GM19025 (cell line): ENCODE data around the gene ICAM3.

Experiments
- ATAC-seq: cut with Tn5 transposase; IDR thresholded peaks from one replicate; pipeline ENCODE4 v1.9.1; 2021; ENCODE audit warnings: mild to moderate bottlenecking, low read depth, moderate library complexity; ENCODE audit not compliant: unreplicated experiment

ICAM3 gene

DNA sequence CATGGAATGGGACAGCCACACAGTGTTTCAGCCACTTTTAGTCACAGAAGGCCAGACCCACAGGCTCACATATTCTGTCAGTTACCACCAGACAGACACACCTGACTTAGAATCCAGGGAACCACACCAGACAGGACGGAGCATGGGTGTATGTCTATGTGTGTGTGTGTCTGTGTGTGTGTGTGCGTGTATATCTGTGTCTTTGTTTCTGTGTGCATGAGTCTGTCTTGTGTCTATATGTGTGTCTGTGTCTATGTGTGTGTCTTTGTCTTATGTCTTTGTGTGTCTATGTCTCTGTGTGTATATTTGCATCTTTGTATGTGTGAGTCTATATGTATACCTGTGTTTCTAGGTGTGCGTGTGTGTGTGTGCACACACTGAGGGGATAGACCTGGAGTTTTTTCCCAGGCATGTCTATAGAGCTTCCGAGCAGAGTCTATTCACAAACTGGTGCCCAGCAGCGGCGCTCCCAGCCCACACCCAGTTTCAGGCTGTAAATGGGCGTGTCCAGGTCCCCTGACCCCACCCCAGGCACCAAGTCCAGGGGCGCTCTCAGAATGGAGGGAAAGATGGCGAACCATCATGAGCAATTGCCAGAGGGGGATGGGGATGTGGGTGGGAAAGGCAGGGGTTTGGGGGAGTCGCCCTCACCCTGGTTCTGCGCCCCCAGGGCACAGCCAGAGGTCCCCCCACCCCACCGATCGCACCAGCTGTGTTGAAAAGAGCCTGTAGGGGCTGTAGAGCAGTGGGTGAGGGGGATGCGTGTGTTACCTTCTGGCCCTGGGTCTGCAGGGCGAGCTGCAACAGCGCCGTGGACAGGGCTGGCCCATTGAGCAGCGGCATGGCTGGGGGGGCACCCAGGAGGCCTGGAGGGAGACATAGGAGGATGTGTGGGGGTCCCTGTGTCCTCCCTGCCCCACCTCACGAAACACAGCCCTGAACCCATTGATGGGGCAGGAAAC lies 17.3 kb downstream of the ICAM3 start:
- ATAC-seq, result no peak

DNA sequence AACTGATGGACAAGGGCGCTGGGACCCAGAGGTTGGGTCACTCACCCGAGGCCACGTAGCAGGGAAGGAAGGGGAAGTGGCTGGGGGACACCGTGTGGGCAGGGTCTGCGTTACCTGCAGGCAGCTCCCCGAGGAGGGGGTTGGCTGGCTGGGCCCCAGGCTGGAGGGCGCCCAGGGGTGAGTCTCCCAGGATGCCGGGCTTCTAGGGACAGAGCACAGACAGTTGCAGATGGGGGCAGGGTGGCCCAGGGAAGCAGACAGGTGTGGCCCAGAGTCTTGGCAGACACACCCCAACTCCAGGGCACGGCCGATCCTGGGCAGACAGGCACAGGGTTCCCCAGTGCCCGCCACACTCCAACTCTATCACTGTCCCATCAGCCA lies 18.0 kb downstream of the ICAM3 start:
- no peak for ATAC-seq

DNA sequence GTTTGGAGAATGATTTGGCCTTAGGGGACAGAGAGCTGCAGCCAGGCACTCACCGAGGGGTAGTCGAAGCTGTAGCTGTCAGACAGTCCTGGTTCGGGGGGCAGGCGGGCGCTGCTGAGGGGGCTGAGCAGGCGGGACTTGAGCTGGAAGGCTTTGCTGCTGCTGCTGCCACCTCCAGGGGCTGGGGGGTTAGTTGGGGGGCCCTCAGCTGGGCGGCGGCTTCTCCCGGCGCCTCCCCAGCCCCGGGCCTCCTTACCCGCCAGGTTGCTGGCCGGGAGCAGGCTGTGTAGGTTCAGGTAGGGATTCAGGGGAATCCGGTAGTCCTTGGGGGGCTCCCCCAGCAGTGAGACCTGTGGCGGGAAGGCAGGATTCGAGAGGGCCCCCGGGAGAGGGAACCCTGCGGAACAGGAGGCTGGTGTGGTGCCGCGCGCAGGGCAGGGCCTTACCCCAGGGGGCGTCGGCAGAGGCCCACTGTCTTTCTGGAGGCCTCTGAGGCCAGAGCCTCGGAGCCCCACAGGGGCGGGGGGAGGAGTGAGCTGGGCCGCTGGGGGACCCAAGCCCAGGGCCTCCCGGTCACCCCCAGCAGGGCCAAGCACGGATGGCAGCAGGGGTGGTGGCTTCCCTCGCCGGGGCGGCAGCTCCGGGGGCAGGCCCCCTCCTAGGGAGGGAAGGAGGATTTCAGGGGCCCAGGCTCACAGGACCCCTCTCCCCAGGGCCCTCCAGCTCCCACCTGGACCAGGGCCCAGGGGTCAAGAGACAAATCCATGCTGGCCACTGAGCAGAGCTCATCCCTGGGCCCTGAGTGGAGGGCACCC lies 18.6 kb downstream of the ICAM3 start:
- ATAC-seq, result no peak

DNA sequence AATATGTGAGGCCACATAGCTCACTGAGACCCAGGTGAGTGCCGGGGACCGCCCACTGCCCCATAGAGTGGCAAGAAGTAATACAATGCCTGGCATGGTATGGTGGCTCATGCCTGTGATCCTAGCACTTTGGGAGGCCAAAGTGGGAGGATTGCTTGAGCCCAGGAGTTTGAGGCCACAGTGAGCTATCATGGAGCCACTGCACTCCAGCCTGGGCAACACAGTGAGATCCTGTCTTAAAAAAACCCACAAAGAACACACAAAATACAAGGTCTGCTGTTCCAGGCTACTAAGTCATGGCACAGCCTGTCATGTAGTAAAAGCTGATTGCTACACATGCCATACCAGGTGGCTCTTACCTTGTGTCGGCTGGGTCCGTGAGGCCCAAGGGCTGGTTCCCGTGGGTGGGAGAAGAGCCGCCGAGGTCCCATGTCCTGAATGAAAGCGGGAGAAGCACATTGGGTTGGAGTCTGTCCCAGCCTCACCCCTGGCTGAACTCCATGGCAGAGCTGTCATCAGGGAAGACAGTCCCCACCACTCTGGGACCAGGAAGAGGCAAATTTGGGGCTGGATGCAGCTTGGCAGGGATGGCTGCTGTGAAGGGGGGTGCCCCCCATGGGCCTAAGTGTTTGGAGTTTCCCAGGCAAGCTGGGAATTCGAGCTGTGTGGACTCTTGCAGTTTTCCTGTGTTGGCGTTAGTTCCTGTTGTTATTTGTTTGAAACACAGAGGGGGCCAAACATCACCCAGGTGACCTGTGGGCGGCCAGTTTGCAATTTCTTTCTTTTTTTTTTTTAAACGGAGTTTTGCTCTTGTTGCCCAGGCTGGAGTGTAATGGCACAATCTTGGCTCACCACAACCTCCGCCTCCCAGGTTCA lies 20.4 kb downstream of the ICAM3 start:
- no peak for ATAC-seq

DNA sequence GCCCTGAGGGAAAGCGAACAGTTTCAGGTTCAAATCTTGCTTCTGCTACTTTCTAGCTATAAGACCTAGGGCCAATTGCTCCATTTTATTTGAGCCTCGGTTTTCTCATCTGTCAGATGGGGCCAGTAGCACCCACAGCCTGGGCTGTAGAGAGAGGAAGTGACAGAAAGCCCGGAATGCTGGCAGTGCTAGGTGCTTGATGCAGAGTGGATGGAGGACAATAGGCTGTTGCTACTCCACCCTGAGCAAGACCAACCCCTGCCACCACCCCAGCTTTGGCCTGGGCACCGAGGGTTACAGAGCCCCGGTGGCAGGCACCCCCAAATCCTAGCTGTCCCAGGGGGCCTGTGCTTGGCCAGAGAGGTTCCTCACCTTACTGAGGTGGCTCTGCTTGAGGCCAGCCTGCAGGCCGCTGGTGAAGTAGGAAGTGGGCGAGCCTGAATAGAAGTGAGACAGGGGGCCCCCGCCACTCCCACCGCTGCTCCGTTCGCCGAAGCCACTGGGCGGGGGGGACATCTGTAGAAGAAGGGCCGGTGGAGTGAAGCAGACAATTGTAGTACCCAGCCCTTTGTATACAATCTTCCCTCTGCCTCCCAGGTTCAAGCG lies 21.5 kb downstream of the ICAM3 start:
- ATAC-seq, result no peak

DNA sequence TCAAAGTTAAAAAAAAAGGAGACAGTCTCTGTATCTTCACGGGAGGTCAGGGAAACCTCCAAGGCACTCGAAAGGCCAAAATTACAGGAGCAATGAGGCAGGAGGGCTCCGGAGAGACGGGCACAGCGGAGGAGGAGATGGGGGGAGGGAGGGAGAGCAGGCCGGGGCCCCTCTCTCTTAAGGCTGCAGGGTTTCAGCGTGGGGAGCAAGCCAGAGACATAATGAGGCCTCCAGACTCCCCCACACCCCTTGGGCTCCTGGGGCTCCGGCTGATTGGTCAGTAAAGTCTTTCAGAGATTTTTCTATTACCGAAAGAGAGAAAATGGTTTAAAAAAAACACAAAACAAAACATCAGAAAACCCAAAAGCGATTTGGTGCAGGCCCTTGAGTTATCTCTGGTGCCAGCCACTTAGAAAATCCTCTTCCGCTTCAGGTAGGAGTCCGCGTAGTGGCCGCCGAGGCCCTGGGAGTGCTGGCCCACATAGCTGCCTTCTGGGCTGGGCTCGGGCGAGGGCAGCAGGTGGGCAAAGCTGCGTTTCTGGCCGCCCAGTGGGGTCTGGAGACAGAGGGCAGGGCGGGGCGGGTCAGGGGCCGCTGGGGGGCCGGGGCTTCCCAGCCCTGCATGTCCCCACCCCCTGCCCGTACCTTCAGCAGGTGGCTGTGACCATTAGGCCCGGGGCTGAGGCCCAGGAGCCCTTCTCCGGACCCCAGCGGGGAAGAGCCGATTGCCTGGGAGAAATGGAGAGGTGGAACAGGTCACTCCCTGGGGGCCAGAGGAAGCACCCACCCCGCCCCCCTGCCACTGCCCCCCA lies 22.2 kb downstream of the ICAM3 start:
- ATAC-seq, result no peak

DNA sequence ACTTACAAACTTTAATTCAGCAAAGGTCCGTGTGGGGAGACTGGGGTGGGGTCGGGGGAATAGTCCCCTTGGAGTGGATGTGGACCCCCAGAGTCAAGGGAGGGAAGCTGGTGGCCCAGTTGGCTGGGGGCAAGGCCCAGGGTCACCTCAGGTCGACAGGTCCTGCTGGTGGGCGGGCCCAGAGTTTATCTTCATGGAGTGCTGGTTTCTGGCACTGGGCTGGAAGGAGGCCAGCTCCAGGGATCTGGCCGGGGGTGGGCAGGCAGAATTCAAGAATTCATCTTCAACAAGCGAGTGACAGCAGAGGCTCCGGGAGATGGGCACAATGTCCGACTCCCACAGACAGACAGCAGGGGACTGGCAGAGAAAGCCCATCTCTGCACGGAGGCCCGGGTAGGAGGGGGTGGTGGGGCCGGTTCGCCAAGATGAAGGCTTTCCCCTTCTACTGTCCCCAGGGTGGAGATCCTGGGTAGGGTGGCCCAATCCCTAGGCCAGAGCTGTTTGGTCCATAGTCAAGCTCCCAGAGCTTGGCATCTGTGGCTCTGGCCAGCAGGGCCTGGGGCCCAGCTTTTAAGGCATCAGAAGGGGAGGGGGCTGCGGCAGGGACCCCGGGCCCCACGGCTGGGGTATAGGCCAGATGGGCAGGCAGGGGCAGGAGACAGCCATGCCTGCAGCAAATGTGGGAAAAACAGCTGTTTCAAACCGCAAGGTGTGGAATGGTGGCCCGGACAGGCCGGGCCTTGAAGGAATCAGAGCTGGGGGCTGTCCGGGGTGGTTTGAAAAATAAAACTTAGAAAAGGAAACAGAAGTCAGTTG lies 23.0 kb downstream of the ICAM3 start:
- no peak for ATAC-seq

DNA sequence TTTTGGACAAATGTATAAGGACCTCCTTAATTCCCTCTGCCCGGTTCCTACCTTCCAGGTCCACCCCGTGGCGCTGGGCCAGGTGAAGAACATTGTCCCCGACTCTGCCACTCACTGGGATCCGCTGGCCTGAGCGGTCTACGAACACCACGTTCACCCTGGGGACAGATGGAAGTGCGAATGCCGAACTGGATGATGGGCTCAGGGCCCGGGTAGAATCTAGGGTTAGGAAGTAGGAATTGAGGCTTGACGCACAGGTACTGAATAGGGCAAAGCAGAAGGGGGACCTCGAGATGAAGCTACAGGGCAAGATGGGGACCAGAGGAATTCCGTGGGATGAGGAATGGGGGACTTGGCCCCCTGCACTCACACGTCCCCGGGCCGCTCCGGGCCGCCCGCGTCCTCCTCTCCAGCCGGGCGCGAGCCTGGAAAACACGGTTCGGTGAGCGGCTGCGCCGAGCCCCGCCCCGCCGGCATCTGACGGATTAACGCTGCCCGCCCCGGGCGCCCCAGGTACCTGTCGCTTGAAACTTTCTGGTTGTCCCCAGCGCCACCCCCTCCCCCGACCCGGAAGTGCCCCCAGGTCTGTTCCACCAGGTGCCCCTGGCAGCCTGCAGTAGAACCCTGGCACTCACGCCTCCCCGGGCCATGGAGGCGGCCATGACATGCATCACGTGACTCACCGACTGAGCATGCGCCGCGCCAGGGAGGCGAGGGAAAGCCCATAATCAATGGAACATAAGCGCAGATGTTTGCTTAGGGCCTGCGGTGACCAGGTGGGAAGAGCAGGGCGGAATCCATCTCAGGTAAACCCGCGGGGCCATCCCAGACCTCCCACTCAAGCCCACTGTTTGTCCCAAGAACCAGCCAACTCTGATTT lies 23.8 kb downstream of the ICAM3 start, which contains the start of gene FDX2:
Gene FDX2, minus strand, starts transcription at position 681 of the 880 bp plus-strand sequence. Its CDS starts 19 bp downstream, at position 662.
- ATAC-seq, result peak; percentile 59

DNA sequence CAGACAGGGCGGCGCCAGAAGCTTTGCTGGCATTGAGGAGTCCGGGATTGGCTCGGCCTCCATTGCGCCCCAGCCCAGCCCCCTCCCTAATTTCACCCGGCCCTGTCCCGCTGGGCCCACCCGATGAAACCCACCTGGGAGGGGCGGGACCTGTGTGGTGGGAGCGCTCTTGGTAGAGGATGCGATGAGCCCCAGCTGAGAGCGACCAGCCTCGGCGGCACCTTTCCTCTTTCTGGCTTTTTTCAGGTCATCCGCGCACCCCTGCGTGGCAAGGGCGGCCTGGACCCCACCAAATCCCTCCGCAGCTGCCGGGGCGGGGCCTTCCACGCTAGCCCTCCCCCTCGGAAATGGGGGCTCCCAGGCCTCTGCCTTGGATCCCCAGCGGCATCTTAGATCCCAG lies 30.0 kb downstream of the ICAM3 start, which contains the start of gene ZGLP1:
Gene ZGLP1, minus strand, starts transcription at position 393 of the 400 bp plus-strand sequence.
- ATAC-seq, result no peak

DNA sequence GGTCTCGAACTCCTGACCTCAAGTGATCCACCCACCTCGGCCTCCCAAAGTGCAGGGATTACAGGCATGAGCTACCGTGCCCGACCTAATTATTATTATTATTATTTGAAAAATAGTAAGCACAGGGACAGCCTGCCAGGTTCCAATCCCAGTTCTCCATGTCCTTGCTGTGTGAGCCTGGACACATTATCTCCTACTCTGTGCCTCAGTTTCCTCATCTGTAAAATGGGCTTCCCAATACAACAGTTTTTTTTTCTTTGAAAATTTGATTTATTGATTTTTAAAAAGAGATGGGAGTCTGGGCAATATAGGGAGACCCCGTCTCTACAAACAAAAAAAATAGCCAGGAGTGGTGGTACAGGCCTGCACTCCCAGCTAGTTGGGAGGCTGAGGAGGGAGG lies 33.1 kb downstream of the ICAM3 start:
- no peak for ATAC-seq

DNA sequence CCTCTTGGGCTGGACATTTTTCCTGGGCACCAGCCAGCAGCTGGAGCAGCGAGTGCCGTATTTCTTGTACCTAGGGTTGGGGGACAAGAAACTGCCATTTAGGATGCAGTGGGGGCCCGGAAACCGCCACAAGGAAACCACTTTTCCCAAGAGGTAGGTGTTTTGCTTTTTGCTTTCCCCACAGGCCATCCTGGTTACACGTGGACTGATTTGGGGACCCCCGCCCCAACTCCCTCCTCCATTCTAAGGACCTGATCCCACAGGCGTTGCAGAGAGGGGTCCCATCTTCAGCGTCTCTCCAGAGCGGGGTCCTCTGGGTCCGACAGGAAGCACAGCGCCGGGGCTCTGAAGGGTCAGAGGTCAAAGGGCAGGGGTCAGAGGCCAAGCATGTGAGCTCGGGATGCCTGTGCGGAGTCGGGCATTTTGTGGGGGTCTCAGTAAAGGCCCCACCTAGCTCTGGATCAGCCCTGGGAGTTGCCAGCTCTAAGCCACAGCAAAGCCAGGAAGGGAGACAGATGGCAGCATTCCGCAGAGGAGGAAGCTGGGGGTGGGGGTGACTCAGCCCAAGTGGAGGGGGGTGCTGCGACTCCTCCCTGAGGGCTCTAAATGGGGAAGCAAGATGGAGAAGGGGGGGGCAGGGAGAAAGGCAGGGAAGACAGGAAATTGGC lies 34.2 kb downstream of the ICAM3 start:
- no peak for ATAC-seq

DNA sequence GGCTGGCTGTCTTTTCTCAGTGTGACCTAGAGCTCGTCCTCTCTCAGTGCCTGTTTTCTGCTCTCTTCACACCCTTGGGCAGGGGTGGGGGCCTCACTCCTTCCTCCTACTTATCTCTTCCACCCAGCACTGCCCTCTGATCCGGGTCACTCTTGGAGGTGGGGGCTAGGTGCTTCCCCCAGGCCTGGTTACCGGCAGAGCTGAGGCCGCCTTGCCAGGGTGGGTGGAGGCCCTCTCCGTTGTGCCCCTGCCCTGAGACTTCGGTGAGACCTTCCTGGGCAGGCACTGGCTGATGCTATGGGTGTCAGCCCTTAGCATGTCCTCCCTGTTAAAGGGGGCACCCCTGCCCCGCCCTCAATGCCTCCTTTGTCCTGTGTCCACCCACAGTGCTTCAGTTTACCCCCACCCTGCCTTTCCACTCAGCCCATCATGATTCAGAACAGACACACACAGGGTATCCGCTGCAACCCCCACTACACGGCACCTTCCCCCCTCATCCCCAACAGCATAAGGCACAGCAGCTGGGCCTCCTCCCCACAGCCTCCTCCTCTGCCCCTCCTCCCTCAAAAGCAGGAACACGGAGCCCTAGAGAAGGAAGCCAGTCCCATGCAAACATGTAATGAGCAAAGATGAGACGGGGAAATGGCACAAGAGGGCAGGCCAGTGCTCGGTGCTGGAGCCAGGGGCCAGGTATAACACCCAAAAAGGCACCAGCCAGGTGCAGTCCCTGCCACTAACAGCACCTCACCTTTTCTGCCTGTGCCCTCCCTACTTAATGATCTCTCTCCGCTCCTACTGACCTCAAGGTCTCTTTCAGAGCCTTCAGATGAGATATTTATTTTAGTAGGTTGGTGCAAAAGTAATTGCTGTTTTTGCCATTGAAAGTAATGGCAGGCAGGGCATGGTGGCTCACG lies 39.6 kb downstream of the ICAM3 start:
- ATAC-seq, result no peak

DNA sequence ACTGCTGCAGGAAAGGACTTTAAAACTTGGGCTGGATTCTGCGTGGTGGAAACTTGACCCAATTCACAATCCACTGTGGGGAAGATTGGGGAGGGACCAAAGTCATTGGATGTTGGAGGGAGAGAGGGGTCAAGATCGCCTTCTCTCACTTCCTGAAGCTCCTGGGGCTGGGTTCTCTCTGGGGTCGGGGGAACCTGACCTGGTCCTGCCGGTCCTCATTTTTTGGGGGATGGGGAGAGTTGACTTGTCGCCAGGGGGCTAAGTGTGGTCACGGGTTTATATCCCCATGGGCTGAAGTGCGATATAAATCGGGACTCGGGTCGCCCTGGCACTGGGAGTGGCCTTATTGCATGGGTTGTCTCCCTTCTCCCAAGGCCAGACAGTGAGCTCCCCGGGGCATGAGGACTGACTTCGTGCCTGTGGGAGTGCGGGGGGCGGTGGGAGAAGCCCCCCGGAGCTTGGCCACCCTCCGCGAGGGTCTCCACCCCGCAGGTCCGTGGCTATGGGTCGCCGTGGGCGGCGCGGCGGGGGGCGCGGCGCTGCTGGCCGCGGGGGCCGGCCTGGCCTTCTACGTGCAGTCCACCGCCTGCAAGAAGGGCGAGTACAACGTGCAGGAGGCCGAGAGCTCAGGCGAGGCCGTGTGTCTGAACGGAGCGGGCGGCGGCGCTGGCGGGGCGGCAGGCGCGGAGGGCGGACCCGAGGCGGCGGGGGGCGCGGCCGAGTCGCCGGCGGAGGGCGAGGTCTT lies 43.4 kb downstream of the ICAM3 start:
- no peak for ATAC-seq

DNA sequence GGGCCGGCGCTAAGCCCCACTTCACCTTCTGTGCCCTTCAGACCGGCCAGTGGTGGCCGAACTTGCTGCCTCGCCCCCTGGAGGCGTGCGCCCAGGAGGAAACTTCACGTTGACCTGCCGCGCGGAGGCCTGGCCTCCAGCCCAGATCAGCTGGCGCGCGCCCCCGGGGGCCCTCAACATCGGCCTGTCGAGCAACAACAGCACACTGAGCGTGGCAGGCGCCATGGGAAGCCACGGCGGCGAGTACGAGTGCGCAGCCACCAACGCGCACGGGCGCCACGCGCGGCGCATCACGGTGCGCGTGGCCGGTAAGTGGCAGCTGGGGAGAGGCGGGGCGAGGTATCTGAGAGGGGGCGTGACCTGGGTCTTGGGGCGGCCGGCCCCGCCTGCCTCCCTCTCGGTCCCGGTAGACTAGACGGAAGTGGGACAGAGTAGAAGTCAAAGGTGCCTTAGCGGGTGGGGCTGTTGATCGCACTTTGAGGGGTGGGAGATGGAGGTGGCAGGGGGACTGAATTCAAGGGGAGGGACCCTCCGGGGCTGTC lies 44.0 kb downstream of the ICAM3 start:
- ATAC-seq, result peak; percentile 48

DNA sequence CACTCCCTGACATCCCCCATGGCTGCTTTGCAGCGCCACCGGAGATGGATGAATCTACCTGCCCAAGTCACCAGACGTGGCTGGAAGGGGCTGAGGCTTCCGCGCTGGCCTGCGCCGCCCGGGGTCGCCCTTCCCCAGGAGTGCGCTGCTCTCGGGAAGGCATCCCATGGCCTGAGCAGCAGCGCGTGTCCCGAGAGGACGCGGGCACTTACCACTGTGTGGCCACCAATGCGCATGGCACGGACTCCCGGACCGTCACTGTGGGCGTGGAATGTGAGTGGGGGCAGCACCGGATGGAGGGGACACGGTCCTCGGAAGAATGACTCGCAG lies 45.1 kb downstream of the ICAM3 start:
- no peak for ATAC-seq
